HepG2 (cell line): ENCODE results near the gene GATC. TPM values are rescaled to one million over a fixed set of nuclear protein-coding genes. Genes with fewer than 3 reads are reported as not detected.

Experiments used
- ATAC-seq: fragments of 200-7000 bp; cut with Tn5 transposase; 3 replicates; pipeline ENCODE4 v1.9.1; 2020; ENCODE audit warnings: mild to moderate bottlenecking, moderate library complexity
- BruUV-seq: library from RNA; stranded (reverse); fragments of 400-500 nt; replicated peaks from 2 replicates; lab custom pipeline; 2021; lab: Mats Ljungman, UMichigan
- CTCF ChIA-PET: fragments of 300-600 bp; formaldehyde crosslinking; extraction: SDS; loops from one replicate; lab custom pipeline; 2021; ENCODE audit warnings: low total read pairs, inconsistent platforms, low intra/inter-chr PET ratio; lab: Yijun Ruan, JAX
- POLR2A ChIA-PET: fragments of 350-600 bp; sonication (Branson Sonifier 250); formaldehyde crosslinking; loops from one replicate; lab custom pipeline; 2020; ENCODE audit warnings: antibody characterized with exemption, inconsistent platforms; lab: Yijun Ruan, JAX
- DNase-seq: peaks from one replicate; pipeline ENCODE4 v3.0.0-alpha.2; 2015; ENCODE audit warnings: low spot score
- FAIRE-seq: peaks from 3 replicates; lab custom pipeline; 2011; peaks lifted over from hg19 to GRCh38; lab: Jason Lieb, UNC
- H2AFZ ChIP-seq: one replicate; pipeline ENCODE4 v1.6.1; 2011; ENCODE audit warnings: low read length, inconsistent platforms
- H3K27ac ChIP-seq: fragments of 300-600 bp; 3 replicates; pipeline ENCODE4 v1.8.0; 2011; ENCODE audit warnings: mixed run types, mild to moderate bottlenecking, mixed read lengths, low read length, inconsistent platforms; ENCODE audit not compliant: insufficient read depth; ENCODE audit errors: extremely low read length
- H3K27me3 ChIP-seq, 2 experiments: fragments of 200-600 bp in 1 of 2; 2 replicates in 1 of 2; 3 replicates in 1 of 2; pipeline versions ENCODE4 v1.6.0 to v1.8.0; 2011; ENCODE audit warnings: low read length in 2 of 2, mild to moderate bottlenecking in 2 of 2, moderate library complexity in 2 of 2, inconsistent platforms in 1 of 2; ENCODE audit not compliant: insufficient read depth in 2 of 2, control insufficient read depth in 1 of 2
- H3K36me3 ChIP-seq, 2 experiments: fragments of 200-600 bp in 1 of 2; replicated peaks in 1 of 2; 2 replicates in 1 of 2; 3 replicates in 1 of 2; pipeline versions ENCODE4 v1.5.1 to v1.8.0; 2011; ENCODE audit warnings: low read length in 2 of 2, inconsistent platforms in 1 of 2; ENCODE audit not compliant: insufficient read depth in 2 of 2, control insufficient read depth in 1 of 2
- H3K4me1 ChIP-seq: 2 replicates; pipeline ENCODE4 v1.5.1; 2012; ENCODE audit warnings: low read length, inconsistent platforms; ENCODE audit not compliant: insufficient read depth
- H3K4me2 ChIP-seq: 2 replicates; pipeline ENCODE4 v1.6.0; 2011; ENCODE audit warnings: low read depth, low read length, inconsistent platforms
- H3K4me3 ChIP-seq, 3 experiments: fragments of 200-600 bp in 1 of 3; sonication (generic), shearing (Covaris generic) in 1 of 3; replicated peaks in 1 of 3; 2 replicates each; pipeline ENCODE4 v1.5.1; 2011 to 2016; ENCODE audit warnings: low read length in 3 of 3, inconsistent platforms in 2 of 3, low read depth in 2 of 3, mild to moderate bottlenecking in 2 of 3, control low read depth in 1 of 3, mixed read lengths in 1 of 3; ENCODE audit not compliant: insufficient read depth in 1 of 3
- H3K79me2 ChIP-seq: one replicate; pipeline ENCODE4 v1.6.1; 2011; ENCODE audit warnings: low read length, inconsistent platforms; ENCODE audit not compliant: insufficient read depth
- H3K9ac ChIP-seq: 2 replicates; pipeline ENCODE4 v1.6.0; 2011; ENCODE audit warnings: mild to moderate bottlenecking, low read depth, low read length, inconsistent platforms; ENCODE audit not compliant: insufficient read depth
- H3K9me3 ChIP-seq: 2 replicates; pipeline ENCODE4 v1.5.1; 2012; ENCODE audit warnings: mild to moderate bottlenecking, low read length
- H4K20me1 ChIP-seq: 2 replicates; pipeline ENCODE4 v1.6.0; 2011; ENCODE audit warnings: inconsistent platforms, mild to moderate bottlenecking, low read length, moderate library complexity; ENCODE audit not compliant: insufficient read depth
- BCL3 ChIP-seq: sonication (generic); formaldehyde crosslinking; IDR thresholded peaks from 2 replicates; pipeline ENCODE4 v1.5.1; 2020; ENCODE audit warnings: mild to moderate bottlenecking, missing genetic modification reagents, moderate library complexity
- DMAP1 ChIP-seq: IDR thresholded peaks from 2 replicates; pipeline ENCODE4 v1.6.1; 2016
- E2F2 ChIP-seq: sonication (generic); formaldehyde crosslinking; IDR thresholded peaks from 2 replicates; pipeline ENCODE4 v1.4.0; 2020; ENCODE audit warnings: missing genetic modification reagents, borderline replicate concordance
- E2F5 ChIP-seq: sonication (generic); formaldehyde crosslinking; conservative IDR thresholded peaks from 2 replicates; pipeline ENCODE4 v1.4.0; 2020; ENCODE audit warnings: missing genetic modification reagents
- GATAD2A ChIP-seq: IDR thresholded peaks from 2 replicates; pipeline ENCODE4 v1.6.1; 2016
- REST ChIP-seq, 2 experiments: IDR thresholded peaks; 2 replicates each; pipeline ENCODE4 v1.6.1; 2011 to 2012; ENCODE audit warnings: low read length in 2 of 2, borderline replicate concordance in 1 of 2, low read depth in 1 of 2, mild to moderate bottlenecking in 1 of 2, moderate library complexity in 1 of 2
- SOX6 ChIP-seq, 2 experiments: fragments of 450-650 bp in 1 of 2; sonication (generic) in 1 of 2; formaldehyde crosslinking in 1 of 2; IDR thresholded peaks; 2 replicates each; pipeline versions ENCODE4 v1.4.0 to v1.6.1; 2017 to 2020; ENCODE audit warnings: antibody characterized with exemption in 1 of 2, mild to moderate bottlenecking in 1 of 2, missing genetic modification reagents in 1 of 2
- SP2 ChIP-seq: sonication (generic); formaldehyde crosslinking; IDR thresholded peaks from 2 replicates; pipeline ENCODE4 v1.5.1; 2020; ENCODE audit warnings: mild to moderate bottlenecking, missing genetic modification reagents
- THAP7 ChIP-seq: sonication (generic); formaldehyde crosslinking; IDR thresholded peaks from 2 replicates; pipeline ENCODE4 v1.8.1; 2023; ENCODE audit warnings: mild to moderate bottlenecking, missing genetic modification reagents
- WIZ ChIP-seq: sonication (generic); formaldehyde crosslinking; IDR thresholded peaks from 2 replicates; pipeline ENCODE4 v1.5.1; 2020; ENCODE audit warnings: mild to moderate bottlenecking, missing genetic modification reagents
- ZNF335 ChIP-seq: sonication (generic); formaldehyde crosslinking; IDR thresholded peaks from 2 replicates; pipeline ENCODE4 v1.4.0; 2020; ENCODE audit warnings: missing genetic modification reagents
- ZNF850 ChIP-seq: sonication (generic); formaldehyde crosslinking; conservative IDR thresholded peaks from 2 replicates; pipeline ENCODE4 v1.9.0; 2021; ENCODE audit warnings: mild to moderate bottlenecking, missing genetic modification reagents
- WGBS: methylation state at CpG from one replicate; pipeline ENCODE4 v1.1.6; 2017; ENCODE audit warnings: low lambda C conversion rate; 5-methylcytosine and 5-hydroxymethylcytosine counted together
- in situ Hi-C: cut with HindIII; loops from 2 replicates; pipeline ENCODE4 v1.10.0; 2017; ENCODE audit warnings: low pct_unique_long_range_greater_than_20kb; ENCODE audit not compliant: extremely low pct_ligation_motif_present
- intact Hi-C: fragments of 100-400 bp; cut with micrococcal nuclease; formaldehyde crosslinking; loops from one replicate; pipeline ENCODE4 v1.10.0; 2022; ENCODE audit not compliant: unreplicated experiment
- polyA plus RNA-seq, 8 experiments: library from polyadenylated mRNA; depleted of rRNA in 3 of 8; stranded (reverse) in 7 of 8; unstranded in 1 of 8; fragments of >200 nt; fragmentation: Illumina TruSeq in 4 of 8; extraction: Trizol in 4 of 8; gene quantifications; 2 replicates each; pipeline versions ENCODE4 v1.2.1 to v1.2.3, GENCODE V29; 2011 to 2016; ENCODE audit warnings: low read depth in 4 of 8, missing spikeins in 1 of 8, mixed read lengths in 1 of 8; ENCODE audit not compliant: insufficient read depth in 1 of 8
- total RNA-seq, 5 experiments: library from RNA; depleted of rRNA; stranded (reverse); fragments of >200 nt; fragmentation: Illumina TruSeq; extraction: Trizol; gene quantifications; 2 replicates each; pipeline ENCODE4 v1.2.3, GENCODE V29; 2016; ENCODE audit warnings: low read depth in 1 of 5

GATC gene
- total and polyA plus RNA-seq, 2 of the 13 experiments (the other 11 are each of a cell fraction or from before 2014, with no cell fraction given), result 17.7 to 29.7 TPM

GRCh38 chr12:120428597-120429229, 17.5 kb upstream of the GATC start:
- Histone ChIP-seq H3K36me3 (no peaks in the 10 kb centered on the region), H4K20me1 (no peaks in the 10 kb centered on the region), H3K4me3 (no peak overlapping the region), H3K4me2 (no peak overlapping the region), H3K27me3 (no peaks in the 10 kb centered on the region), H3K4me1 (peaks cover 13% of the 10 kb centered on the region), H3K9me3 (no peaks in the 10 kb centered on the region), H2AFZ (no peak overlapping the region), H3K9ac (no peak overlapping the region), H3K27ac (no peak overlapping the region), H3K79me2 (no peaks in the 10 kb centered on the region)
- ATAC-seq (no peak), DNase-seq (no peak), FAIRE-seq (no peak)
- no TSS peak for BruUV-seq
- POLR2A ChIA-PET, result no interaction called here
- intact Hi-C loops, result no loop called here
- CTCF ChIA-PET, result interaction anchor here (4.1 kb wide), 1 partner anchor 71 kb away, joined by 48 read pairs; no protein-coding TSS in a partner anchor
- 35% methylated on average over 8 of the region's 8 CpGs for WGBS
- in situ Hi-C loops, result no loop called here
- no peak for TF ChIP-seq DMAP1 (CRISPR knock-in tag)
- TF ChIP-seq SOX6 (IDR thresholded peaks at IDR 0.05), result no peak
- TF ChIP-seq SOX6 (CRISPR knock-in tag; IDR thresholded peaks at IDR 0.05), result no peak
- no peak for TF ChIP-seq ZNF335 (CRISPR knock-in tag)
- TF ChIP-seq E2F2, result no peak
- TF ChIP-seq SP2, result no peak
- TF ChIP-seq WIZ, result no peak
- TF ChIP-seq ZNF850 (CRISPR knock-in tag), result no peak
- TF ChIP-seq THAP7, result no peak
- no peak for TF ChIP-seq GATAD2A
- TF ChIP-seq E2F5, result no peak
- TF ChIP-seq REST (IDR thresholded peaks at IDR 0.05; ENCODE audit: borderline replicate concordance in 1 of 2, low read depth in 1 of 2, low read length in 2 of 2), result no peak
- TF ChIP-seq BCL3 (CRISPR knock-in tag), result no peak
